ENCODE measurements around the gene CDK3.
A peak's percentile ranks its signal among the peaks of the same experiment; 100 is the strongest.

CDK3 gene

GRCh38 chr17:75994802-75995370 is 5.8 kb upstream of the CDK3 start:
- DNase-seq: no peak

DNA sequence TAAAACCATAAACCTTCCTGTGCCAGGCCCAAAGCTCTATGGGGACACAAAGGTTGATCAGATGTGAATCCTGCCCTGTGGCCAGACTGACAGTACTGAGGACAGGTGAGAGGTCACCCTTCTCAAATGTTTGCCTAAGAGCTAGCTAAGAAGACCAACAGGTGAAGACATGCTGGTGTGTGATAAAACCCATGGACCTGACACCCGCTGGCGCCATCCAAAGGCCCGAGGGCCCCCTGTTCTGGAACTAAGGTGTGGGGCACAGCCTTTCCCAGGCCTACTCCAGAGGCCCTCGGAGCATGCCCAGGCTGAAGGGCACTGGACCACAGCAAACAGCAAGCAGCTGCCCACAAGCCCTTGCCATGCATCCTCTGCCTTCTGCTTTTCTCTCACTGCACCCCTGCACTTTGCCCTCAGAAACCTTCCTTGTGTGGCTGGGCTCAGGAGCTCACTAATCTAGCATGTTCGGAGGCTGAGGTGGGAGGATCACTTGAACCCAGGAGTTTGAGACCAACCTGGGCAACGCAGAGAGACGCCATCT is 5.2 kb upstream of the CDK3 start:
- no peak for DNase-seq

DNA sequence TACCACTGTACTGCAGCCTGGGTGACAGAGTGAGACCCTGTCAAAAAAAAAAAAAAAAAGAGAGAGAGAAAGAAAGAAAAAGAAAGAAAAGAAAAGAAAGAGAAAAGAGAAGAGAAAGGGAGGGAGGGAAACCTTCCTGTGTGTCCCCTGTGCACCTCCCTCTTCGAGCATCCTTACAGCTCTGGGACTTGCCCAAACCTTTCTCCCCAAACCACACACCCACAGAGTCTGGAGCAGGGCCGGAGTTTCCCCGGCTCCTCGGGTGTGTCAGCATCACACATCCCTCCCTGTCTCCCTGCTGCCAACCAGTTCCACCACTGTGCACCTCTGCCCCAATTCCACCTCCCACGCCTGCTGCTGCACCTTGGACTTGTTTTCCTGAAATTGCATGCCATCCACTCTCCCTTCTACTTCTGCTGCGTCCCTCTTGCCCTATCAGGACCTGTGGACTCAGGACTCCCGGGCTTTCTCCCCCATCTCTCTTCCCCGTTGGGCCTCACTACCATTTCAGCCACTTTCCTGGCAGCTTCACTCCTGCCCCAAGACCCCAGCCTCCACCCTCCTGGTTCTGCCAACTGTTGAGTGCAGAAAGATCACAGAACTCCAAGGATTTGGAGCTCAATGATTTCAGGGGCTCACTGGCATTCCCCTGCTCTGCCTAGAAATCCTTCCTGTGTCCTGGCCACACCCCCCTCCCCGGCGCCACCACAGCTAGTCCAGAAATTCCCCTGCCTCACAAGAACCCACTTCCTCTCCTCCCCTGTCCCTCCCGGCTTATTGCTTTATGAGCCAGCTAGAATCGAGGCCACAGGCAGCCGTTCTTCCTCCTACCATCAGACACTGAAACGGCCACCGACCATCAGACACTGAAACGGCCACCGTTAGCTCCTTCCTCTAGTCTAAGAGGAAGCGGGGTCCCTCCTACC is 3.7 kb upstream of the CDK3 start:
- DNase-seq: no peak

DNA sequence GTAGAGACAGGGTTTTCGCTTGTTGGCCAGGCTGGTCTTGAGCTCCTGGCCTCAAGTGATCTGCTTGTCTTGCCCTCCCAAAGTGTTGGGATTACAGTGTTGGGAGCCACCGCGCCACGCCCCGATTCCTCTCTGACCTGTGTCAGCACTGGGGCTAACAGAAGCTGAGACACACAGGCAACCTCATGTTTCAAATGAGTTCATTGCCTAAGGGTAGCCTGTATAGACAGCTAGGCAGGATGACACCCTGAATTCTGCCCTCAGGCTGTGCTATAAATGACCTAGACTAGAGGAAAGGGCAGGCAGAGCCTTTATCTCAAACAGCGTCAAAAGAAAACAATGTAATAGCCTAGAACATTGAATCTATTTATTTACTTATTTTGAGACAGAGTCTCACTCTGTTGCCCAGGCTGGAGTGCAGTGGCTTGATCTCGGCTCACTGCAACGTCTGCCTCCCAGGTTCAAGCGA is 2.3 kb upstream of the CDK3 start:
- no peak for DNase-seq

DNA sequence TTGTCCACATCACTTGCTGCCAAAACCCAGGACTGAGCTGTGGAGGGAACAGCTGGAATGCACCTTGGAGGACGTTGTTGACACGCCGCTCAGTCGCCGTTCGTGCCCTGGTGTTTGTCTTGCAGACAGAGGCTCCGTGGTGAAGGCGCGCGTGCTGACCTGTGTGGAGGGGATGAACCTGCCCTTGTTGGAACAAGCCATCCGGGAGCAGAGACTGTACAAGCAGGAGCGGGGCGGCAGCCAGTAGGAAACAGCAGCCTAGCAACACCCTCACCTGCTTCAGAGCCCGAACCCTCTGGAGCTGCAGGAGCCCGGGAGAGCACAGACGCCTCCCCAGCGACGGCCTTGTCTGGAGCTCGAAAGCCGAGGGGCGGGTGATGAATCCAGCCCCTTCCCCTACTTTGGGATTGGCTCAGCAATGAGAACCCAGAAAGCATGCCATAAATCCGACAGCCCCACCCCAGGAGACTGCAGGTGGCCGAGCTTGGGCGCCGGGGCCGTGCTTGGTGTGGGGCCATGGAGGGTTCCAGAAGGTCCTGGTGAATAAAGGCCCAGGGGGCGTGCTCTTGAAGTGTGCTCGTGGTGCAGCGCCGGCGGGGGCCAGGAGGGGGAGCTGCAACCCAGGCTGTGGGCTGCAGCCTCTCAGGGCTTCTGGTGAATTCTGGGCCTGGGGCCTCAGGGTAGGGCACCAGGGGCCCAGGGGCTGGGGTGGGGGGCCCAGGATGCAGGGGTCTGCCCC is 470 bp upstream of the CDK3 start:
- peak; percentile 68 for DNase-seq

GRCh38 chr17:76002100-76002499 is 1.4 kb downstream of the CDK3 start:
- no peak for DNase-seq

GRCh38 chr17:76003915-76004314 is 3.3 kb downstream of the CDK3 start:
- no peak for DNase-seq

DNA sequence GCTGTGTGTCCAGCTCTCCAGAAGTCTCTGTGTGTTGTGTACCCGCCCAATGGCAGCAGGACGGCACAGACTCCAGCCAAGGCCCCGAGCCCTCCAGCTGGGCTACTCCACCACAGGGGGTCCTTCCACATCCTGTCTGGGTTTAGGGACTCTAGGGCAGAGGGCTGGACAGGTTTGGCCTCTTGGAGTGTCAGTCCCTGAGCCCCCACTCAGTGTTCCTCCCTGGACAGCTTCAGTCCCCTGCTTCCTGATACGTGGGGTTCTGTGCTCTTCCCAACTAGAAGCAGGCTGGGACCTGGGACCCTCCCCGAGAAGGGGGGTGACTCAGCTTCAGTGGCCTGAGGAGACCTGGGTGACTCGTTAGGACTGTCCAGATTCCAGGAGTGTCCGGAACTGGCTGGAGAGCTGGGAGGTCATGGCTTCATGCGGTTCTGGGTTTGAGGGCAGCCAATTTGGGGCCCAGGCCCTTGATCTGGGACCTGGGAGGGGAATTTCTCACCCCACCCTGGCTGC is 4.2 kb downstream of the CDK3 start:
- DNase-seq: no peak

GRCh38 chr17:76005263-76006149 is 4.9 kb downstream of the CDK3 start:
- peak; percentile 91 for DNase-seq

DNA sequence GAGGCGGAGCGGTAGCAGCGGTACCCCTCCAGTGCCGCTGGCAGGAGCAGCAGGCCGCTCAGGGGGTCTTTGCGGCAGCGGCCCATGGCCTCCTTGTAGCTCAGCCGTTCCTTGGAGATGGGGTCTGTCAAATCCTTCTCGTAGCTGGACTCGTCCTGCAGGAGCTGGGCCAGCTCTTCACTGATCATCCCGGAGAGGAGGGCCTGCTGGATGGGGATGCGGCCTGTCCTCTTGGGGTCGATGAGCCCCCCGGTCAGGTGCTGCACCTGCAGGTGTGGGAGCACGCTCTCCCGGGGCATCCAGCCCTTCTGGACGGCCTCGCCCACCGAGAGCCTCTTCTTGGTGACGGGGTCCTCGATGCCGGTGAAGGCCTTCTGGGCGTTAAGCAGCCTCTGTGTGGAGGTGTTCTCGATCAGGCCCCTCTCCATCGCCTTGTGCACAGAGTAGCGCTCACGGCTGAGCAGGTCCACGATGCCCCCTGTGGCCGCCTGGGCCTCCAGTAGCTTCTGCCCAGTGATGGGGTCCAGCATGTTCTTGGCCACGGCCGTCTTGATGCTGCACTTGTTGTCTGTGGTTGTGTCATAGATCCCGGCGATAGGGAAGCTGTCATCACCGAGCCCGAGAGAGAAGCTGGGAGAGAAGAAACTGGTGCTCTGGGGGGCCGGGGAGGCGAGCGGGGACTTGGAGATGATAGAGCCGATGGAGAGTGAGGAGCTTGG is 6.6 kb downstream of the CDK3 start:
- no peak for DNase-seq

DNA sequence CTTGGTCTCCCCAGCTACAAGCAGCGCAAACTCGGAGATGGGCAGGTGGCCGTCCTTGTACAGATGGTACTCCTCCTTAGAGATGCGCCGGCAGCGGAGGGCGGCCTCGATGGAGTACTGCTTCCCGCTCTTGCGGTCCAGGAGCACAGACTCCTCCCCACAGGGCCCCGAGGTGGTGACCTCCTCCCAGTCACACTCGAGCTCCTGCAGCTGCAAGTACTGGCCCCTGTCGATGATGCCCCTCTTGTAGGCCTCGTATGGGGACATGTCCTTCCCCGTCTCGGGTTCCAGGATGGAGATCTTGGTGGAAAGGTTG is 7.2 kb downstream of the CDK3 start:
- DNase-seq: no peak

- DNase-seq: no peak
Observed at GRCh38 chr17:76008208-76008607, 7.6 kb downstream of the CDK3 start.

- no peak for DNase-seq
Observed at GRCh38 chr17:76008630-76009425, 8.2 kb downstream of the CDK3 start.

GRCh38 chr17:76009447-76009846 is 8.8 kb downstream of the CDK3 start:
- DNase-seq: no peak

- DNase-seq: no peak
Observed at GRCh38 chr17:76009969-76010661, 9.5 kb downstream of the CDK3 start.

DNA sequence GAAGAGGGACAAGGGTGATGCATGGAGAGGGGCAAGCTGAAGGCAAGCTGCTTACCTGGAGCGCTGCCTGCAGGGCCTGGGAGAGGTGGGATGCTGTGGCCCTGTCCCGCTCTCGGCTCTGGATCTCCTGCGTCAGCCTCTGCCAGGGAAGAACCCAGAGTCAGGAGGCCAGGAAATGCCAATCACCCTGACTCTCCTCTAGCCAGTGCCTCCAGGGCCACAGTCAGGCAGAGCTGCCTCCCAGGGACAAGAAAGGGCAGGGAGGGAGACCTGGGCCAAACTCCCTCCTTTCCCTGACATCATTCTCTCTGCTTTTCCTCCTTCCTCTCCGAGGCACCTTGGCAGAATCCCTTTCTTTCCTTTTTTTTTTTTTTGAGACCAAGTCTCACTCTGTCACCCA is 11.3 kb downstream of the CDK3 start:
- DNase-seq: no peak

GRCh38 chr17:76013377-76013932 is 12.8 kb downstream of the CDK3 start:
- DNase-seq: no peak

GRCh38 chr17:76014100-76014924 is 13.7 kb downstream of the CDK3 start:
- peak; percentile 90 for DNase-seq

- DNase-seq: no peak
Observed at GRCh38 chr17:76014925-76015261, 14.2 kb downstream of the CDK3 start.

Measured in NCI-H82 (cell line).